GM21723 (cell line): Measurements from ENCODE around the gene LYSMD3.

ENCODE experiments used
- ATAC-seq: cut with Tn5 transposase; IDR thresholded peaks from one replicate; pipeline ENCODE4 v1.9.1; 2021; ENCODE audit warnings: mild to moderate bottlenecking, moderate library complexity; ENCODE audit not compliant: unreplicated experiment

LYSMD3 gene

DNA sequence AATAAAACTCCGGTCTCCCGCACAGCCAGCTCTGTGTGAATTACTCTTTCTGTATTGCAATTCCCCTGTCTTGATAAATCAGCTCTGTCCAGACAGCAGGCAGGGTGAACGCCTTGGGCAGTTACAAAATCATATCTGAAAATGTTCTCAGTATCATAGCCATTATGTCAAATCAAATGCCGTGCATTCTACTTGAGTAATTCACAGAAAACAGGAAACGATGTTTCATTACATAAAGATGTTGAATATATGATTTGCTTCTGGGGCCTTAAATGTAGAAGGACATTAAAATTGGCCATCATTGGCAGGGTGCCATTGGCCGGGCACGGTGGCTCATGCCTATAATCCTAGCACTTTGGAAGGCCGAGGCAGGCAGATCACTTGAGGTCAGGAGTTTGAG, 46.2 kb downstream of the LYSMD3 start:
- ATAC-seq = no peak

DNA sequence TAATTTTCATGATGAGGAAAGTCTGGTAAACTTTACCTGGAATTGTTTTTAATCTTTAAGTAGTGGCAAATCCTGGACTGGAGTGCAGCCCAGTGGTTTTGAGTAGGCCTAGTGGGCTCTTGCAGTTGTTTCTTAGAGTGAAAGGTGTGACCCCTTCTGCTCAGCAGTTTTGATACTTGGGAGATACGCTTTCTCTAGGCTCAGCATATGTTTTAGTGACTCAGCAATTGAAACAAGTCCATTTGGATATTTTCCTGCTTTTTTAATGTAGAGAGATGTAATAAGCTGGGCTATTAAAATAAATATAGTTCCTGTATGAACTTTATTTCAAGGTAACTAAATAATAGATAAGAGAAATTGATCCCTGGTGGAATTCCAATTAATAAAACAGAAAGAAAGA, 48.7 kb downstream of the LYSMD3 start:
- no peak for ATAC-seq

GRCh38 chr5:90479611-90480385, 49.6 kb downstream of the LYSMD3 start:
- ATAC-seq = no peak

- ATAC-seq = no peak
These were observed 51.7 kb downstream of the LYSMD3 start for GRCh38 chr5:90477621-90478215.

DNA sequence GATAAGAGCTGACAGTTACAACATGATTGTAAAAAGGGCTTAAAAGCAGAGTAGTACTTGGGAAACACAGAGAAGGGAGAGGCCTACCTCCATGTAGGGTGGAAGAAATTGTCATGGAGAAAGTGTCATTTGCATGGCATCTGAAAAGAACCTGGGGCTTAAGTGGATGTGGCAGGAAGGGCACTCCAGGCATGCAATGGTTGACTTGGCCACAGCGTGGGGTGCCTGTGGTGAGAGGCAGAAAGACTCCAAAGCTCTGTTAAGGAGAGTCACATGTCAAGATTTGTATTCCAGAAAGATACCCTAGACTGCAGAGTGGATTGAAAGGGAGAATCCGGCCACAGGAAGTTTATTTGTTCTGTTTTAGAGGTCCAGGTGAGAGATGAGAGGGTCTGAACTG, 52.3 kb downstream of the LYSMD3 start:
- ATAC-seq = no peak

DNA sequence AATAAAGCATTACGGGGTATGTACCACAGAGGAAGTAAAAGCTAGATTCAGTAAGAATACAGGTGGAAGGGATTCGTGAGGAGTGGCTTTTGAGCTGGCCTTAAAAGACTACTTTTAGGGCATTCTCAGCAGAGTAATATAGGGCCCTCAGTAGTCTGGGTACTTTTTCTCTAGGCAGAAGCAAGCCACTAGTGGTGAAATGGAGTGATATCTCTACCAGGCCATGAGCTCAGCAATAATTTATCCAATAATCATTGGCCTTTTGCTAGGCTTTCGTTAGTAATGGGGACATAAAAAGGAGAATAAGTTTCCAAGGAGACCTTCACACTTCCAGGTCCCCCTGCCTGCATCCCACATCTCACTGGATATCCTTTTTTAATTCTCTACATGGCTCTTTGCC, 53.0 kb downstream of the LYSMD3 start:
- no peak for ATAC-seq

DNA sequence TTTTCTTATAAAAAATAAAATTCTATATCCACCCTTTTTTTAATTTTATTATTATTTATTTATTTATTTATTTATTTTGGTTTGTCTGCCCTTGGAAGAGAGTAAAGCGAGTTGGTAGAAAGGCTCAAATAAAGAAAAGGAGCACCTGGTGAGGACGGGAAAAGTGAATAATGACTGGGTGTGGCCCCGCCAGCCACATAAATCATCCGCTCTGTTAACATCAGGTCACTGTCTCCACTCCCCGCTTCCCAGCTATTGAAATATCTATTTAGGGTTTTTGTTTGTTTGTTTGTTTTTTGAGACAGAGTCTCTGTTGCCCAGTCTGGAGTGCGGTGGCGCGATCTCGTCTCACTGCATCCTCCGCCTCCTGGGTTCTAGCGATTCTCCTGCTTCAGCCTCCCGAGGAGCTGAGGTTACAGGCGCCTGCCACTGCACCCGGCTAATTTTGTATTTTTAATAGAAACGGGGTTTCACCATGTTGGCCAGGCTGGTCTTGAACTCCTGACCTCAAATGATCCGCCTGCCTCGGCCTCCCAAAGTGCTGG, 53.9 kb downstream of the LYSMD3 start:
- no peak for ATAC-seq

DNA sequence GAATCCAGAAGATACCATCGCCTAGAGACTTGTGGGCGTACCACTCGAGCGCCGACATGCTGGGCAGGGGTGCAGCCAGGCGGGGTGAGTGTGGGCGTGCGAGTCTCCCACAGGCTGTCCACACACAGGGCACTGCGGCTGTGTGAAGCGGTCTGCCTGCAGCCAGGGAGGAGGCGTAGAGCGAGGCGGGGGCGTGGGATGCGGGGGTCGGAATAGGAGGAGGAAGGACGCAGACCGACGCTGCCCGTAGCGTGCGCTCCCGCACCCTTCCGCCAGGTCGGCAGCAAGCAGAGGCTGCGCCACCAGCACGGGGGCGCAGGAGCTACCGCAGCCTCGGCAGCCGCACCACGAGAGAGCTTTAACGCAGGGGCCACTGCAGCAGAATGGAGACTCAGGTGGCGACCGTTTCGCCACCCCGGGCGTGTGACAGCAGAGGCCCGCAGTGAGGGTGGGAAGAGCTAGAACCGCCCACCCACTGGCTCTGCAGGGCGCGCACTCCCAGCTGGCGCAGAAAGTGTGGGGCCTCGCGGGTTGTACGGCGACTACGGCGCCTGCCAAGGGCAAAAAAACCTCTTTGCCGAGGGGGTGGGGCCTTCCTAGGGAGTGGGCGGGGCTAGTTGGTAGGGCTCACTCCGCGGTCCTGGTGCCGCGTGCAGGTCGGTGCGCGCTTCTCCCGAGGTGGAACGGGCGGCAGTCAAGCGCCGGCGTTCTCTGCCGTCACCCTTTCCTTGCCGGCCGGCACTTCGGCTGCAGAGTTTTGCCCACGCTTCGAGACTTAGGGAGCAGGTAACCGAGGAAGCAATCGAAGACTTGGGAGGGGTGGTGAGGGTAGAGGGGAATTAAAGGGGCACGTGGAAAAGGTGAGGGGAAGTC, 54.9 kb downstream of the LYSMD3 start, which contains the start of the genes MBLAC2 and POLR3G:
TSS of gene MBLAC2 (minus strand) at position 537 of the 873 bp plus-strand sequence. CDS start at position 58, 479 bp downstream.
TSS of gene POLR3G (plus strand) at position 630 of the 873 bp plus-strand sequence. CDS start 10,704 bp downstream, outside the sequence.
- ATAC-seq = peak; percentile 85

GRCh38 chr5:90473396-90474234, 55.8 kb downstream of the LYSMD3 start:
- peak; percentile 21 for ATAC-seq

DNA sequence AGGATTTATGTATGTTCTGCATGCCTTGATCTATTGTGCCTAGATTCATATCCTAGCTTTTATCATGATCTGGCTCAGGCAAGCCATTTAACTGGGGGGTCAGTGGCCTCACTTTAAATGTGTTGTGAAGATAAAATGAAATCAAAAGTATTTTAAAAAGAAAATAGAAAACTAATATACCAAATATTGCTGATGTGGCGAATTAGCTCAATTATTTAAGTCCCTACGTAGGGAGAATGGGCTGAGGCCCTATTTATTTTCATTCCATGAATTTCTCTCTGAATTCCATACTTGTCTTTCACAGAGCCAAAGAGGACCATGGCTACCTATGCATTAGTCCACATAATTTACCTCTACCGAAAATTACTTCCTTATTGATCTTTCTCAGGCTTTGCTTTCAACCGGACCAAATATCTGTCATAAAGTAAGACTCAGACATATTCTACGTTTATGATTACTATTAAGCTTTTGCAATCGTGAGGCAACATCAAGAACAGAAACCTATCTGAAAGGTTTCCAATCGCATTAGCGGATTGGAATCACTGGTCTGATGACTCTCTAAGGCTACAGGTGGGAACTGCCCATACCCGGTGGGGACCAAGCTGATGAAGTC, 56.5 kb downstream of the LYSMD3 start:
- peak; percentile 10 for ATAC-seq
